Astrocyte of the spinal cord (primary cell): ENCODE measurements around the gene BAZ2B.

Source experiments
- DNase-seq: peaks from one replicate; pipeline ENCODE4 v3.0.0; 2011; ENCODE audit warnings: low read depth, low spot score
- H3K4me3 ChIP-seq: 2 replicates; pipeline ENCODE4 v1.5.1; 2011; ENCODE audit warnings: low read depth, mild to moderate bottlenecking, low read length, moderate library complexity
- CTCF ChIP-seq: IDR thresholded peaks from 2 replicates; pipeline ENCODE4 v1.5.1; 2012; ENCODE audit warnings: low read depth, mild to moderate bottlenecking, low read length, inconsistent platforms
- in situ Hi-C: cut with HindIII; loops from 2 replicates; pipeline ENCODE4 v1.10.0; 2017; ENCODE audit warnings: low sequenced_read_pairs

Gene BAZ2B

DNA sequence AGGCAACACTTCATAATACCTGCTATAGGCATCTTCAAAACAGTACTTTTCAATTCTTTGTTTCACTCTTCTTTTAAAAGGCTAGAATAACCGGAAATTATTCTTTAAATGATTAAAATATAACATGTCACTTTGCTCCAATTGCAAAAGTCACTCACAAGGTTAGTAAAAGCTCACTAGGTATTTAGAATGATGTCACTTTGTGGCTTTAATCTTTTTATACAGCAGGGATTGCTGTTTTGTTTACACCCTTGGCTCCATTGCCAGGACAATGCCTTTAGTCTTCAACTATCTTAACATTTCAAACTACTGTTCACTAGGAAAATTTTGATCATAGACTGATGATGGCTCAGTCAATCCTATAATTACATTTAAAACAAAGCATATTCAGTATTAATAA is 157.1 kb downstream of the BAZ2B start:
- no peak overlapping the region for H3K4me3 ChIP-seq
- in situ Hi-C loops: no loop called here
- TF ChIP-seq CTCF: no peak
- DNase-seq: peak; percentile 12

DNA sequence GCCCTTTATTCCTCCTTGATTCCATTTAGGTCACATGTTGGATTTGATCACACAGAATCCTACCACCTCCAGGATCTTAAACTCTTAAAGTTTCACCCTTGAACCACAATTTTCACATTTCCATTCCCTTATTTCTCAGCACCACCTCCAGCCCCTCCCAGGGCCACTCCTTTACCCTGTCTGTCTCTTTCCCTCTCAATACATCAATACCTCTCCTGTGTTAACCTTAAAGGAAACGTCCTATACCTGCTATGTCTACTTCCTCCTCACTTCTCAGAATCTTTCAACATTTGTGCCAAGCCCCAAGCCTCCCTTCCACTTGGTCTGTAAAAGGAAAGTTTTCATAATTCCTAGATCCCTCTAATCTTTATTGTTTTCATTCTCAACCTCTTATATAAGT is 158.8 kb downstream of the BAZ2B start:
- no peak overlapping the region for H3K4me3 ChIP-seq
- TF ChIP-seq CTCF: no peak
- in situ Hi-C loops: no loop called here
- DNase-seq: no peak

DNA sequence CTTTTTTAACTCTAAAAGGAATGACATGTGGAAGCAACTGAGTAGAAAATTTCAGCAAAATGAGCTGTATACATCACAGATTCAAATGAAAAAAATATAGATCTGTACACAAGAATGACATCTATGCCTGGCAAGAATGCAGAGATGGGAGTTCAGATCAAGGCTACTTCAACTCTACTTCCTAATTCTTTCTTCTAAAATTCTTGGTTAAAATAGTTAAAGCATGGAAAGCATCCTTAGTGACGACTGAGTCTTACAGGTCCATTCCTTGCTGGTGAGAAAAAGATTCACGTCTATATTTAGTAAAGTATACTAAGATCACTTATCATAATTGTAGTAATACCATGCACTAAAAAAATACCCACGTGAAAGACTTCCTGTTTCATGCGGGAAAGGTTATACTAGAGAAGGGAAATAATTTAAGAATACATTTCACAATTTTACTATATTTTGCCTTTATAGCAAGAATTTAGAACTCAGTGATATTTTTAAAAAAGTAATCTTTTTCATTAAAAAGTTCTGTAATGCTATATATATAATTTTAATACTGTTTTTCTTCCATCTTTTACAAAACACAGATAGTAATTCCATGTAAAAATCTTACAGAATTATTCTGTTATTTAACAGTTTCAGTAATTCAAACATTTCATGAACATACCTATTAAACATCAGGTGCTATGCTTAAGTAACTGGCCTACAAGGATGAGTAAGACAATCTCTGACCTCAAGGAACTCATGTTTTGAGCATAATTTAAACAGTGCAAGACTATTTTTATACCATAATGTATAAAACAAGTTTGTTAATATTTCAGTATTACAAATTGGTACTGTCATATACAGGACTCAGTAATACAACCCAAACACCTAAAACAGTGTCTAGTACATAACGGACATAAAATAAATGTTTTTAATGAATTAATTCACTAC is 159.6 kb downstream of the BAZ2B start:
- in situ Hi-C loops: no loop called here
- H3K4me3 ChIP-seq: no peak overlapping the region
- TF ChIP-seq CTCF: no peak
- DNase-seq: peak; percentile 10

GRCh38 chr2:159455330-159455918 is 160.9 kb downstream of the BAZ2B start:
- no peak for TF ChIP-seq CTCF
- in situ Hi-C loops: no loop called here
- DNase-seq: no peak
- no peak overlapping the region for H3K4me3 ChIP-seq

DNA sequence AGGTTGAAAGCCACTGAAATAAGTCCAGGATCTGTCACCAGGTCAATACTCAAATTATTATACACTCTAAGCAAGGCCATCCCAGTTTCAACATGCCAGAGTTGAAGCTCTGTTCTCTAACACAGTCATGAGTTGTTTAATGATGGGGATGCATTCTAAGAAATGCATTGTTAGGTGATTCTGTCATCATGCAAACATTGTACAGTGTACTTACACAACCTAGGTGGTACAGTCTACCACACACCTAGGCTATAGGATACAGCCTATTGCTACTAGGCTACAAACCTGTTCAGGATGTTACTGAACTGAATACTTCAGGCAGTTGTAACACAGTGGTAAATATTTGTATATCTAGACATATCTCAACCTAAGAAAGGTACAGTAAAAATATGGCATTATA is 162.2 kb downstream of the BAZ2B start:
- DNase-seq: no peak
- in situ Hi-C loops: no loop called here
- no peak for TF ChIP-seq CTCF
- H3K4me3 ChIP-seq: no peak overlapping the region

- in situ Hi-C loops: no loop called here
- H3K4me3 ChIP-seq: no peak overlapping the region
- no peak for DNase-seq
- no peak for TF ChIP-seq CTCF
These were observed 166.2 kb downstream of the BAZ2B start for GRCh38 chr2:159450180-159450579.
